GM20000 (cell line): ENCODE data around the gene DIDO1.

Experiments used
- DNase-seq: peaks from one replicate; pipeline ENCODE4 v3.0.0; 2012; ENCODE audit warnings: low spot score
- CTCF ChIP-seq: IDR thresholded peaks from 2 replicates; pipeline ENCODE4 v1.5.1; 2012; ENCODE audit warnings: mild to moderate bottlenecking, control low read depth; ENCODE audit errors: extremely low read depth, missing control alignments

Gene DIDO1

GRCh38 chr20:62830821-62831220 lies 95.5 kb downstream of the DIDO1 start:
- no peak for TF ChIP-seq CTCF
- no peak for DNase-seq

- TF ChIP-seq CTCF, result no peak
- DNase-seq, result peak; percentile 16
Measured at GRCh38 chr20:62830251-62830650, 96.1 kb downstream of the DIDO1 start.

- TF ChIP-seq CTCF, result no peak
- DNase-seq, result no peak
Measured at GRCh38 chr20:62829231-62830230, 96.8 kb downstream of the DIDO1 start.

- TF ChIP-seq CTCF, result no peak
- DNase-seq, result peak; percentile 11
Measured at GRCh38 chr20:62828511-62829230, 97.6 kb downstream of the DIDO1 start.

- DNase-seq, result no peak
- no peak for TF ChIP-seq CTCF
Measured at GRCh38 chr20:62828051-62828450, 98.3 kb downstream of the DIDO1 start.
